IPS DF 6.9 (cell line): Measurements from ENCODE around the gene CACNB1.
A peak's percentile ranks its signal among the peaks of the same experiment; 100 is the strongest.

Experiments used
- DNase-seq: peaks from one replicate; pipeline ENCODE4 v3.0.0-alpha.2; 2013; ENCODE audit warnings: low read depth, low spot score
- H3K27ac ChIP-seq: one replicate; pipeline ENCODE4 v1.5.1; 2013; ENCODE audit warnings: low read length, control low read depth
- H3K27me3 ChIP-seq: 2 replicates; pipeline ENCODE4 v1.6.1; 2013; ENCODE audit warnings: mild to moderate bottlenecking, low read length; ENCODE audit not compliant: control insufficient read depth, insufficient read depth
- H3K36me3 ChIP-seq: 2 replicates; pipeline ENCODE4 v1.6.1; 2013; ENCODE audit warnings: low read length; ENCODE audit not compliant: control insufficient read depth, insufficient read depth
- H3K4me1 ChIP-seq: 2 replicates; pipeline ENCODE4 v1.6.1; 2013; ENCODE audit warnings: low read length; ENCODE audit not compliant: control insufficient read depth, insufficient read depth
- H3K4me3 ChIP-seq: 2 replicates; pipeline ENCODE4 v1.5.1; 2013; ENCODE audit warnings: mild to moderate bottlenecking, low read length
- H3K9me3 ChIP-seq: 2 replicates; pipeline ENCODE4 v1.6.1; 2013; ENCODE audit warnings: low read length, inconsistent platforms; ENCODE audit not compliant: control insufficient read depth, insufficient read depth
- WGBS: extraction: QIAGEN DNeasy Blood & Tissue Kit; methylation state at CpG from one replicate; pipeline ENCODE4 v1.1.7; 2013; ENCODE audit warnings: mixed read lengths, missing lambda C conversion rate; ENCODE audit not compliant: insufficient read length, insufficient coverage; 5-methylcytosine and 5-hydroxymethylcytosine counted together

Gene CACNB1

DNA sequence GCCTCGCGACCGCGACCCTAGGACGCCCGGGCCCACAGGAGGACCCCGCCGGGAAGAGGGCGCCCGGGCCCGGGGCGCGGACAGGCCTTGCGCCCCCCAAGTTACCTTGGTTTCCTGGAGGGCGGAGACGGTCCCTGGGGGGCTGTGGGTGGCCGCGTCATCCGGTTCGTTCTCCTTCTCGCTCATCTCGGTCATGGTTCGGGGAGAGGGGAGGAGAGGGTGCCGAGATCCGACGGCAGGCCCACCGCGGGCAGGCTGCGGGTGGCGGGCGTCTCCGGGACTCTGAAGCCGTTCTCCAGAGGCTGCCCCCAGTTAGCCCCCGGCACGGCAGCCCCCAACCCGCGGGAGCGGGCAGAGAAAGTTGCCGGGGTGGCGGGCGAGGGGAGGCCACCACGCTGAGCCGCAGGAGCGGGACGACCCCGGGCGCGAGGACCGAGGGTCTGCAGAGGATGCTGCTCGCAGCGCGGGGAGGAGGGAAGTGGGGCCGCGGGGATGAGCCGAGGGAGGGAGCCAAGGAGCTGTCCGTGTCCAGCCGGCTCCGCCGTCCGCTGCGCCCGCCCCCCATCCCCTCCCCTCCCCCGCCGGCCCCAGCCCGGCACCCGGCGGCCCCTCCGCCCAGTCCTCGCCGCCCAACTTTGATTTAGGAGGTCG is 28.0 kb upstream of the CACNB1 start, which contains the start of gene STAC2:
STAC2 (minus strand) TSS at position 638 of the 651 bp plus-strand sequence; CDS start at position 195, 443 bp downstream.
- Histone ChIP-seq H3K27me3 (peaks cover 15% of the 10 kb centered on the region; the same call in 1 of the 2 replicates), H3K4me1 (peaks cover 3% of the 10 kb centered on the region; the same call in 1 of the 2 replicates), H3K4me3 (peak within 1 kb of the TSS; percentile 50; the same call in 1 of the 2 replicates)

DNA sequence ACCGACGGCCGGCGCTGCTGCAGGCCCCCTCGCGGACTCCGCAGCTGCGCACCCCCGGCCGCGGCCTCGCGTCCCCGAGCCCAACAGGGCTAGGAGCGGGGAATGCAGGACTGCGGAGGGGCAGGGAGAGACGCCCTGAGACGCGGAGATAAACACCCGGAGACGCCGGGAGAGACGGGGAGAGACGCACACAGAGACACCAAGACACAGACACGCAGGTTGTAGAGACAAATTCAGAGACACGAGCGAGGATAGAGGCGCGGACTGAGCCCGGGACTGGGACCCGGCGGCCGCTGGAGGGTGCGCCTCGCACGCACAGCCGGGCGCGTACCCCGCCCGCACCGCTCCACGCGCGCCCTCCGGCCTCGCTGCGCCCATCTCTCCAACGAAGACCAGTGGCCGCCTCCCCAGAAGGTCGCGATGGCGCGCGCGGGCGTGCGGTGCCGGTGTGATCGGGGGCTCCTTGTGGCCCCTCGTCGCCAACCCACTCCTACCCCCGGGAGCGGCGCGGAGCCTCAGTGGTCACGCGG is 27.4 kb upstream of the CACNB1 start:
- no CpG with 5 or more reads among the region's 68 CpGs for WGBS
- Histone ChIP-seq H3K4me3 (peak overlapping the region; percentile 50; the same call in 1 of the 2 replicates), H3K36me3 (no peaks in the 10 kb centered on the region; the same call in 1 of the 2 replicates), H3K9me3 (no peaks in the 10 kb centered on the region), H3K27me3 (peaks cover 15% of the 10 kb centered on the region; the same call in 1 of the 2 replicates), H3K4me1 (peaks cover 3% of the 10 kb centered on the region; the same call in 1 of the 2 replicates), H3K27ac (no peak overlapping the region)
- DNase-seq, result no peak

More for the DNA sequence above, 28.0 kb upstream of the CACNB1 start, which contains the start of gene STAC2:
- H3K27ac ChIP-seq, result no peak within 1 kb of the TSS
- H3K9me3 ChIP-seq, result no peaks in the 10 kb centered on the region
- no CpG with 5 or more reads among the region's 71 CpGs for WGBS
- DNase-seq, result no peak
- no peaks in the 10 kb centered on the region; the same call in 1 of the 2 replicates for H3K36me3 ChIP-seq

DNA sequence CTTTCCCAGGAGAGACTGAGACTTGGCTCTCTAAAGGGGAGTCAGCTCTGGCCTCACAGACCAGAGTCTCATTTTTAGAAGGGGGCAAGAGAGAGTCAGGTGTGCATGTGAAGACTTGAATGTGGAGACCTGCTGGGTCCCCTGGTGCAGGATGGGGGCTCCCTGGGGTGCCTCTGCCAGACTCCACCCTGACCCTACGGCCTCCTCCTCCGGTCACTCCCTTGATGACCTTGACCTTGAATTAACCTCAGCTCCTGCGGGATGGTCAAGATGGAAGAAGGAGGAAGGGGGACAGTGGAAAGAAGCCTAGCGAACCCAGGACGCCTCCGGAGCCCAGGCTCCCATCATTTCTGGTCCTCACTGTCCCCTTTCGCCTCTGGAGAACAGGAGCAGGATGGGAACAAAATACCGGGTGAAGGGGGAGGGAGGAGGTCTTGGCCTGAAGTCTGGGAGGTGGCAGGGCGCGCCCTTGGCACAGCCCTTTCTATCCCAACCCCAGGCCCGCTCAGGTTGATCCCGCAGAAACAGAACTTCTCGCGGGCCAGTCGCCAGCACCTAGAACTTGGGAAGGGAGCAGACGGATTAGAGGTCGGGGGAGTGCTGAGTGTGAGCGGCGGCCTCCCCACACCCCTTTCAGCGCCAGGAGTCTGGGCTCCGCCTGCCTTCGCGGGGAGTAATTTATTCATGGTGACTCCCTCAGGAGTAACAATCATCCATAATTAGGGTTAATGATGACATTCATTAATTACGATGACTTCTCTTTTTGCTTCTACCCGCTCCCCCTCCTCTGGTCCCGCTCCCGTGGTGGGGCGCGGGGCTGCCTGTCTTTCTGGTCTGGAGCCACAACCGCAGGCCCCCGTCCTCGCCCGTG is 26.7 kb upstream of the CACNB1 start:
- Histone ChIP-seq H3K27ac (no peak overlapping the region), H3K9me3 (no peaks in the 10 kb centered on the region), H3K27me3 (peaks cover 15% of the 10 kb centered on the region; the same call in 1 of the 2 replicates), H3K4me3 (peak overlapping the region; percentile 50; the same call in 1 of the 2 replicates), H3K36me3 (no peaks in the 10 kb centered on the region; the same call in 1 of the 2 replicates), H3K4me1 (peaks cover 3% of the 10 kb centered on the region; the same call in 1 of the 2 replicates)
- WGBS, result no CpG with 5 or more reads among the region's 33 CpGs
- no peak for DNase-seq

DNA sequence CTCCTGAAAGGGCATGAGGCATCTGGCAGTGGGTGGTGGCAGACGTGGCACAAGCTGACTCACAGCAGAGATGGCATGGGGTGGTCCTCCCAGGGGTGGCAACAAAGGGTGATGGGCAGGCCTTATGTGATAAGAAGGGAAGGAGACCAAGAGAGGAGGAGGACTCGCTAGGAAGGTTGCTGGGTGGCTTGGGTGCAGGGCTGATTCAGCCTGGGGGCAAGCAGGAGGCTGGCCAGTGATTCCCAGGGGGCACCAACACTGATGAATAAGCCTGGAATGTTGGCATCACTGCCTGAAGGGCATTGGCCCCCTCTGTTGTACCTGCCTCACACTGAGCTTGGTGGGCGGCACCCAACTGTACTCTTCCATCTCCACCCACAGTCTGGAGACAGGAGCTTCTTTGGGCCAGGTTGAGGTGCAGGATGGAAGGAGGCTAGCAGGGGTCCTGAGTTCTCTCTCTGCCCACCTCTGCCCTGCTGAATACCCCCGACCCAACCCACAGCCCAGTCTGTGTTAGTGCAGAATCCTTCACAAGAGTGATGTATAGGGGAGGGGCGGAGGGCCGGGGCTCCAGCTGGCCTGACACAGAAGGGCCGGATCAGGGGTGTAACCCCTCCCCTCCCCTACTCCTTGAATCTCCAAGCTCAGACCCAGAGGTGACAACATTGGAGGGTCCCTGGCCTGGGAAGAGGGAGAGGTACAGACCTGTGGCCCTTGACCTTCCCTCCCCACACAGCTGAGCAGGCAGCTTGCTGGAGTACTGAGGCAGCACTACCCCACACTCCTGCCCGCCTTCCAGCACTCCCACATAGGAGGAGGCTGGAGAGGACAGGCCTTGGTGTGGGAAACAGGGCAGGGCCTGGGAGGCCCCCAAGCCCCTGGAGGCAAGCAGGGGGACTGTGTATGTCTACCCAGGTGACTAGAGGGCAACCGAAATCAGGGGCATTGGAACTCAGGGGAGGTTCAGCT is 25.7 kb upstream of the CACNB1 start:
- H3K27ac ChIP-seq, result no peak overlapping the region
- peaks cover 3% of the 10 kb centered on the region; the same call in 1 of the 2 replicates for H3K4me1 ChIP-seq
- no peak overlapping the region for H3K4me3 ChIP-seq
- WGBS, result no CpG with 5 or more reads among the region's 9 CpGs
- DNase-seq, result no peak
- H3K27me3 ChIP-seq, result peaks cover 15% of the 10 kb centered on the region; the same call in 1 of the 2 replicates
- H3K36me3 ChIP-seq, result no peaks in the 10 kb centered on the region; the same call in 1 of the 2 replicates
- H3K9me3 ChIP-seq, result no peaks in the 10 kb centered on the region

DNA sequence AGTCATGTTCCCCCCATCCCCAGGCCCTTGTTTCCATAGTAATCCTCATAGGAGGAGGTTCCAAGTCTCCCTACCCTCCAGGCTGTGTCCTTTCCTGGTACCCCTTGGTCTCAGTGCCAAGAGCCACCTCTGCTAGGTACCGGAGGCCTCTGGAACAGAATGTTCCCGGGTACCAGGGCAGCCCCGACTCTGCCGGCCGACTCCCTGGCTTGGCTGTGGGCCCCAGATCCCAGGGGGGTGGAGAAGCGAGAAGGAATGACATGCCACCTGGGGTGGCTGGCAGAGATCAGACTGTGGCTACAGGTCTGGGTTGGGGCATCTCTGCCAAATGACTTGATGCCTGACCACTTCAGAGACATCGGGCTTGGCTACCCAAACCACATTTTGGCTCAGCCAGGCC is 24.7 kb upstream of the CACNB1 start:
- Histone ChIP-seq H3K36me3 (no peaks in the 10 kb centered on the region; the same call in 1 of the 2 replicates), H3K27ac (no peak overlapping the region), H3K4me3 (no peak overlapping the region), H3K27me3 (peaks cover 15% of the 10 kb centered on the region; the same call in 1 of the 2 replicates), H3K4me1 (peaks cover 5% of the 10 kb centered on the region; the same call in 1 of the 2 replicates), H3K9me3 (no peaks in the 10 kb centered on the region)
- no CpG with 5 or more reads among the region's 7 CpGs for WGBS
- no peak for DNase-seq

DNA sequence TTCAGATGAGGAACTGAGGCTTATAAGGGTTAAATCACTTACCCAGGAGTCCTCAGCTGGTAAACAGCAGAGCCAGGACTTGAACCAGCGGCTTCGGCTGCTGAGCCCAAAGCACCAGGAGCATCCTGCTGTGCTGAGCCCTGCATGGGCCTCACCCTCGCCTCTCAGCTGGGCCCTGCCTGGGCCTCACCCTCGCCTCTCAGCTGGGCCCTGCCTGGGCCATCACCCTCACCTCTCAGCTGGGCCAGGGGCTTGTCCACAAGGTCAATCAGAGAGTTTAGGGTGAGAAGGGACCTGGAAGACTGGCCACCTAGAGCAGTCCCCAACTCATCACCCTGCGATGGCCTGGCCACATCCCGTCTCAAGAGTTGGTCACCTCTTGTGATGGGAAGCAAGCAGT is 24.1 kb upstream of the CACNB1 start:
- peaks cover 5% of the 10 kb centered on the region; the same call in 1 of the 2 replicates for H3K4me1 ChIP-seq
- H3K27me3 ChIP-seq, result peaks cover 15% of the 10 kb centered on the region; the same call in 1 of the 2 replicates
- H3K27ac ChIP-seq, result no peak overlapping the region
- no peak overlapping the region for H3K4me3 ChIP-seq
- DNase-seq, result no peak
- WGBS, result no CpG with 5 or more reads among the region's 6 CpGs
- H3K36me3 ChIP-seq, result no peaks in the 10 kb centered on the region; the same call in 1 of the 2 replicates
- no peaks in the 10 kb centered on the region for H3K9me3 ChIP-seq

DNA sequence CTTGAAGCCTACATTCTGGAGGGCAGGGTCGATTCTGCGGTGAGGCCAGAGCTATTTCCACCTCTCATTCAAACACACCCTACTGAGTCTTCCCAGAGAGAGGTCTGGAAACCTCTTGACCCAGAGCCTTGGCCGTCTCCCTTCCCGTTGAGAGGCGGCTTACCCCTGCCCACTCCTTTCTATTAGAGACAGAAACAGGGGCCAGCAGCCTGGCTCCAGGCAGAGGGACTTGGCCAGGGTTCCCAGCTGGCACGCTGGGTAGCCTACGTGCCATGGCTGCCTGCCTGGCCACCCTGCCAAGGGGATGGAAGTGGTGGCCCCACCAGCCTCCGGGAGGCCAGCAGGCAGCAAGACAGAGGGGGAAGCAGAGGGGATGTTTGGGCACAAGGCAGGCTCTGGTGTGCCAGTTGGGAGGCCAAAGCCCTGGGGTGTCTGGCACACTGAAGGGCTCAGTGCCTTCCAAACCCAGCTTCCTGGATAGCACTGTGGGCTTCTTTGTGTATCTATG is 22.2 kb upstream of the CACNB1 start:
- Histone ChIP-seq H3K4me1 (peaks cover 5% of the 10 kb centered on the region; the same call in 1 of the 2 replicates), H3K27me3 (peaks cover 9% of the 10 kb centered on the region; the same call in 1 of the 2 replicates), H3K9me3 (no peaks in the 10 kb centered on the region), H3K4me3 (no peak overlapping the region), H3K36me3 (no peaks in the 10 kb centered on the region; the same call in 1 of the 2 replicates), H3K27ac (no peak overlapping the region)
- WGBS, result no CpG with 5 or more reads among the region's 8 CpGs
- DNase-seq, result no peak

DNA sequence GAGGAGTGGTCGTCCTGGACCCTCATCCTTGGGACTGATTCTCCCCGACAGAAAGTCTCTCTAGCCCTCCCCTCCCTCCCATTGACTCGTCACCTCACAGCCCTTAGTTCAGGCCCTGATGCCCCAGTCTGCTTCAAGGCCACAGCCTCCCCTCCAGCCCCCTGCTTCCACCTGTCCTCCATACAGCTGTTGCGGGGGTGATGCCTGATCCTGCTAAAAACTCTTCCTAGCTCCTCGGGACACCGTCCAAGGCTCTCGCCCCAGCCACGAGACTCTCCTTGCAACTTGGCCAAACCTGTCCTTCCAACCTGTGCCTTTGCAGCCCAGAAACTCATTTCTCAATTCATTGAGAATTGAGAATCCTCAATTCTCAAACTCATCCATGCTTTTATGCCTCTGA is 21.4 kb upstream of the CACNB1 start:
- peaks cover under 1% of the 10 kb centered on the region; the same call in 1 of the 2 replicates for H3K27me3 ChIP-seq
- no CpG with 5 or more reads among the region's 8 CpGs for WGBS
- no peak for DNase-seq

DNA sequence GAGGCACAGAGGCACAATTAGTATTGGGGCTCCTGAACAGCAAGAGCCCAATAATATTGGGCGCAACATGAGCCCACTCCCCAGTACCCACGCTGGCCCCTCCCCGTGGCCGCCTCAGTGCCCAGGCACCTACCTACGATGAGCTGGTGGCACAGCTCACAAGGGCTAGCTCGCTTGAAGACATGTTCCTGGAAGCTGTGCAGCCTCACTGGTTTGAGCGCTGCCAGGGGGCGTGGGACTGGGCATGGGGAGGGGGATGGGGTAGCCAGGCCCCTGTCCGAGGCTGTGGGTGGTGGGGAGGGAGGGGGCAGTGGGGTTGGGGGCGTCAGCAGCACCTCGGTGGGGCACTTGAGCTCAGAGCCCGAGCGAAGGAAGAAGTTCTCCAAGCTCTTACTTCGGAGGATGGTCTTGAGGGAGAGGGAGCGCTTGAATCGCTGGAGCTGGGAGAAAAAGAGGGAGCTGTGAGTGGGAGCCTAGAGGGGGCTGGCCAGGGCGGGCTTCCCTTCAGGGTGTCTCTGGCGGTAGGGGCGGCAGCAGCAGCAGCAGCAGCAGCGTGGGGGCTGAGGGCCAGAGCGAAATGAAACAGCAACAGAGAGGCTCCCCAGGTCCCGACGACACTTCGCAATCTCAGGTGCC is 20.4 kb upstream of the CACNB1 start:
- no peak for DNase-seq
- Histone ChIP-seq H3K4me1 (peaks cover 2% of the 10 kb centered on the region; the same call in 1 of the 2 replicates), H3K4me3 (no peak overlapping the region), H3K36me3 (no peaks in the 10 kb centered on the region; the same call in 1 of the 2 replicates), H3K27ac (no peak overlapping the region), H3K27me3 (no peaks in the 10 kb centered on the region), H3K9me3 (no peaks in the 10 kb centered on the region)
- no CpG with 5 or more reads among the region's 24 CpGs for WGBS

More for the DNA sequence above, 21.4 kb upstream of the CACNB1 start:
- no peaks in the 10 kb centered on the region for H3K9me3 ChIP-seq
- peaks cover 3% of the 10 kb centered on the region; the same call in 1 of the 2 replicates for H3K4me1 ChIP-seq
- H3K4me3 ChIP-seq, result no peak overlapping the region
- no peak overlapping the region for H3K27ac ChIP-seq
- no peaks in the 10 kb centered on the region; the same call in 1 of the 2 replicates for H3K36me3 ChIP-seq
